HL-60 (cell line): ENCODE measurements around the gene ANKRD12.

Experiments
- DNase-seq, 2 experiments: peaks; one replicate each; pipeline ENCODE4 v3.0.0-alpha.2; 2010 to 2020; ENCODE audit warnings: low read depth in 1 of 2, low spot score in 1 of 2
- H3K27ac ChIP-seq: fragments of 250-450 bp; sonication (Bioruptor Pico); replicated peaks from 2 replicates; pipeline ENCODE4 v1.5.1; 2020; ENCODE audit warnings: mild to moderate bottlenecking, moderate library complexity
- H3K27me3 ChIP-seq: fragments of 250-450 bp; sonication (Bioruptor Pico); 2 replicates; pipeline ENCODE4 v1.5.1; 2021; ENCODE audit warnings: mild to moderate bottlenecking, moderate library complexity; ENCODE audit not compliant: insufficient read depth, poor library complexity, severe bottlenecking
- H3K4me3 ChIP-seq: replicated peaks from 2 replicates; pipeline ENCODE4 v1.5.1; 2011; ENCODE audit warnings: mild to moderate bottlenecking, control low read depth, low read length; ENCODE audit not compliant: insufficient read depth
- CTCF ChIP-seq: IDR thresholded peaks from one replicate; pipeline ENCODE4 v1.5.1; 2011; ENCODE audit warnings: low read length, control low read depth, inconsistent platforms; ENCODE audit not compliant: insufficient read depth
- GABPA ChIP-seq: IDR thresholded peaks from 2 replicates; pipeline ENCODE4 v1.6.1; 2012; ENCODE audit warnings: low read depth
- POLR2AphosphoS5 ChIP-seq: IDR thresholded peaks from 2 replicates; pipeline ENCODE4 v1.6.1; 2012; ENCODE audit warnings: low read depth
- REST ChIP-seq: IDR thresholded peaks from 2 replicates; pipeline ENCODE4 v1.6.1; 2012; ENCODE audit warnings: low read depth; ENCODE audit not compliant: insufficient replicate concordance
- SPI1 ChIP-seq: IDR thresholded peaks from 2 replicates; pipeline ENCODE4 v1.6.1; 2012; ENCODE audit warnings: low read depth, mild to moderate bottlenecking, borderline replicate concordance

The ANKRD12 gene

DNA sequence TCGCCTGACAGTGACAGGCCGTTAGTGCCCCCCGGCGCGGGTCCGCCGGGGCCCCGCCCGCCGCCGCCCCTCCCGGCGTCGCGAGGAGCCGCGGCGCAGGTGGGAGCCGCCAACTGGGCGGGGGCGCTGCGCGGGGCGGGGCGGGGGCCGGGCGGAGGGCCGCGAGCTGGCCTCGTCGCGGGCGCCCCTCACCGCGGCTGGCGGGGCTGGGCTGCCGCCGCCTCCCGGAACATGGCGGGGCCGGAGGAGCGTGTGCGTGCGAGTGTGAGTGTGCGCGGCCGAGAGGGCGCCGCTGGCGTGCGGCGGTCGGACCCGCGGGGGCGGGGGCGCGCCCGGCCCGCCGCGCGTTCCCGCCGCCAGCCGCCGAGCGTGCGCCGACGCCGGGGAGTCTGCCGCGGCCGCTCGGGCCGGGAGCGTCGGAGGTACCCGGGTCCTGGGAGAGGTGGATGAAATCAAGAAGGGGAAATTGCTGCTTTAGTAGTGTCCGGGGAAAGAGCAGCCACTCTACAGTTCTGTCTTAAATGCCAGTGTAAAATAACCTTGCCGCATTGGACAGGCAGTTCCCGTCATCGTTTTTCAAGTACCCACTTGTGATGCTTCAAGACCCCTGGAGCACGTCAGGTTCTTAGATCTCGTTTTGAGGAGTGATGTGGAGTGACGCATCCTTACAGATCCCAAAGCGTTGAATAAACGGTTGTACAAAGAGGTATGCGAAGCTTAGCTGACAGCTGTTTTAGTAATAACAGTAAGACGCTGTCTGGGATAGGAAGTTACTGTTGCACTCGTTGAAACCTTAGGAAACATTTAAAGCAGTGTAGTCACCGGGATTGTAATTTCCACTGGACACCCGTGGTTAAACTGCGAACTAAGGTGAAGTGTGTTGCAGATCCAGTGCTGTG, 836 bp downstream of the ANKRD12 start:
- peak overlapping the region; percentile 90 for H3K27ac ChIP-seq
- no peak for TF ChIP-seq GABPA
- TF ChIP-seq POLR2AphosphoS5 = no peak
- TF ChIP-seq SPI1 = no peak
- no peak for TF ChIP-seq CTCF
- no peak for TF ChIP-seq REST

GRCh38 chr18:9139400-9140039, 2.9 kb downstream of the ANKRD12 start:
- TF ChIP-seq SPI1 (peak; percentile 54; the same call in 1 of the 2 replicates), POLR2AphosphoS5 (no peak), GABPA (no peak)
- no peak for DNase-seq
- H3K27ac ChIP-seq = no peak overlapping the region
- H3K27me3 ChIP-seq = no peaks in the 10 kb centered on the region
- no peak overlapping the region for H3K4me3 ChIP-seq

More for the DNA sequence above, 836 bp downstream of the ANKRD12 start:
- H3K4me3 ChIP-seq = peak overlapping the region; percentile 68
- peak; percentile 64 to 66 for DNase-seq
- no peaks in the 10 kb centered on the region for H3K27me3 ChIP-seq

DNA sequence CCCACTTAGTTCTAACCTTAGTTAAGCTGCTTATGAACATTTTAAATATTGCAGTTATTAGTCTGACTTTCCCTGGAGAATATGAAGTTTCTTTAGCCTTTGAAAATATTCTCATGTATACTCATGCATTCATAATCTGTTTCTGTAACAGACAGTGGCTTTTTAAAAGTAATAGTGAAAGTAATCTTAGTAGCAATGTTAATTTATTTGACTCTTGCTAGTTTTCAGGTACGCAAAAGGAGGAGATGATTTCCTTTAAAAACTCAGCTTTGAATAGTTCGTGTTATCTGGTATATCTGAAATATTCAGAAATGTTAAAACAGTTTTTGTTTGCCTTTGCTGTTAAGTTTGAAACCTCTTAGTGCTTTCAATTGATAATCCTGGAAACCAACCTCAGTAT, 3.8 kb downstream of the ANKRD12 start:
- H3K27me3 ChIP-seq = no peaks in the 10 kb centered on the region
- H3K27ac ChIP-seq = no peak overlapping the region
- TF ChIP-seq CTCF (no peak), SPI1 (no peak), GABPA (no peak), POLR2AphosphoS5 (no peak), REST (no peak)
- DNase-seq = no peak
- H3K4me3 ChIP-seq = no peak overlapping the region

GRCh38 chr18:9140984-9141383, 4.4 kb downstream of the ANKRD12 start:
- Histone ChIP-seq H3K4me3 (no peak overlapping the region), H3K27ac (no peak overlapping the region), H3K27me3 (no peaks in the 10 kb centered on the region)
- no peak for DNase-seq
- TF ChIP-seq SPI1 (no peak), POLR2AphosphoS5 (no peak)
